ENCODE results near the gene DDR2.

Gene DDR2

GRCh38 chr1:162823771-162824525, 191.7 kb downstream of the DDR2 start:
- H3K9me3 ChIP-seq, result no peaks in the 10 kb centered on the region
- peaks cover 0 to 7% of the 10 kb centered on the region in 2 donors for H3K27me3 ChIP-seq
- H3K36me3 ChIP-seq, result no peaks in the 10 kb centered on the region
- no peak overlapping the region for H3K4me3 ChIP-seq
- TF ChIP-seq CTCF (IDR thresholded peaks at IDR 0.05), result no peak
- no peak overlapping the region for H3K27ac ChIP-seq
- peaks cover 0 to 11% (median 7%) of the 10 kb centered on the region in 4 donors for H3K4me1 ChIP-seq
- intact Hi-C loops (cut with DNase I; ENCODE audit: low total_unique reads), result no loop called here
- DNase-seq, result no peak

GRCh38 chr1:162829268-162829667, 197.0 kb downstream of the DDR2 start:
- intact Hi-C loops (cut with DNase I; ENCODE audit: low total_unique reads), result no loop called here
- no peaks in the 10 kb centered on the region for H3K4me1 ChIP-seq
- no peak for TF ChIP-seq CTCF (IDR thresholded peaks at IDR 0.05)
- no peak for DNase-seq
- no peak overlapping the region for H3K27ac ChIP-seq
- H3K36me3 ChIP-seq, result no peaks in the 10 kb centered on the region
- H3K9me3 ChIP-seq, result no peaks in the 10 kb centered on the region
- H3K4me3 ChIP-seq, result no peak overlapping the region
- H3K27me3 ChIP-seq, result no peaks in the 10 kb centered on the region

- DNase-seq, result no peak
- intact Hi-C loops (cut with DNase I; ENCODE audit: low total_unique reads), result no loop called here
- Histone ChIP-seq H3K4me3 (no peak overlapping the region), H3K27me3 (no peaks in the 10 kb centered on the region), H3K9me3 (no peaks in the 10 kb centered on the region), H3K36me3 (no peaks in the 10 kb centered on the region), H3K4me1 (no peaks in the 10 kb centered on the region), H3K27ac (no peak overlapping the region)
- no peak for TF ChIP-seq CTCF (IDR thresholded peaks at IDR 0.05)
Observed at GRCh38 chr1:162832470-162832869, 200.2 kb downstream of the DDR2 start.

- TF ChIP-seq CTCF (IDR thresholded peaks at IDR 0.05), result no peak
- DNase-seq, result no peak
- Histone ChIP-seq H3K9me3 (peaks cover 0 to 15% (median 8%) of the 10 kb centered on the region in 3 donors), H3K4me3 (no peak overlapping the region), H3K4me1 (no peaks in the 10 kb centered on the region), H3K36me3 (no peaks in the 10 kb centered on the region), H3K27ac (no peak overlapping the region), H3K27me3 (no peaks in the 10 kb centered on the region)
- intact Hi-C loops (cut with DNase I; ENCODE audit: low total_unique reads), result no loop called here
Observed at GRCh38 chr1:162835157-162835899, 203.1 kb downstream of the DDR2 start.
